ENCODE measurements around the gene L3MBTL3.
"Not testable (repeated sequence)": the region's sequence is repeated elsewhere in the genome, so short reads cannot be mapped to it uniquely, and the experiment has no call there.

L3MBTL3 gene

DNA sequence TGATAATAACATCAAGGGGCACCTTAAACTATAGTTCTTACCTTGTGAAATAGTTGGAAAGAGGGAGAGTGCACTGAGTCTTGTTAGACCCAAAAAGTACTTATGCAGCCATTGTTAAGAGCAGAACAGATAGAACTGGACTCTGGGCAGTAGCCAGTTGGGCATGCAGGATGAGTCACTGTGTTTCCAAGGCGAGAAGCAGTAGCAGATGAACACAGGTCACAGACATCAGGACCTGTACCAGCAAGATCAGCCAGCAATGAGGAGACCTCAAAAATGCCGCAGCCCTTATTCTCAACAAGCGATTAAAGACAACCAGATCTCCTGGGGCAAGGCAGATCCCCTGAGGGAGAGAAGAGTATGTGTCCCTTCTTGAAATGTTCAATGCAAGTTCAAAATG, 125.3 kb downstream of the L3MBTL3 start:
- DNase-seq: no peak

DNA sequence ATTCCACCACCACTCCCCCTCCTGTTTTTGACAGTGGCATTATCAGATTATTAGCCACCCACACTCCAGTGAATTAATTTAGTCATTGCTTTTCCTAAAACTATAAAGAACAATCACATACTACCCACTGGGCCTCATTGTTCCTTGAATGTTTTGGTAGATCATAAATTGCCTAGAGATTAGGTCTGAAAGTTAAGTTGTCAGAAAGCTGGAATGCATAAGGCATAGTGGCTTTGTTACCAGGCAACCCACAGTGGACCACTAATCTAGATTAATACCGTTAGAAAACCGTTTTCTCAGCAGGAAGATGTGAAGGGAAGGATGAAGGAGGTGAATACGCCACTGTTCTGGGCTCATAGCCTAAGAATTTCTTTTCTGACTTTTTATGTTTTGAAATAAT, 128.7 kb downstream of the L3MBTL3 start:
- no peak for DNase-seq

- no peak for DNase-seq
Observed at GRCh38 chr6:130148181-130148580, 129.8 kb downstream of the L3MBTL3 start.

DNA sequence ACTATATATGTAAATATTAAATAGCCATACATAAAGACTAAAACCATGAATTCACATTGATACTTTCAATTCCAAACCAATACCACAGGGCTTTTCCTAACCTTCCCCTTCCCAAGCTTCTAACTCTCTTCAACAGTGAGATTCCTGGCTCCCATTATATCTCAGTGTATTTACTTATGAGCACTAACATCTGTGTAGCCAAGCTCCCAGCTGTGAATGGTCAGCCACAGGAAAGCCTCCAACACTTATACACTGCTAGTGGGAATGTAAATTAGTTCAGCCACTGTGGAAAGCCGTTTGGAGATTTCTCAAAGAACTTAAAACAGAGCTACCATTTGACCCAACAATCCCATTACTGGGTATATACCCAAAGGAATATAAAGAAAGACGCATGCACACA, 130.6 kb downstream of the L3MBTL3 start:
- DNase-seq: not testable (repeated sequence)

- DNase-seq: no peak
Observed at GRCh38 chr6:130150906-130151305, 132.5 kb downstream of the L3MBTL3 start.

DNA sequence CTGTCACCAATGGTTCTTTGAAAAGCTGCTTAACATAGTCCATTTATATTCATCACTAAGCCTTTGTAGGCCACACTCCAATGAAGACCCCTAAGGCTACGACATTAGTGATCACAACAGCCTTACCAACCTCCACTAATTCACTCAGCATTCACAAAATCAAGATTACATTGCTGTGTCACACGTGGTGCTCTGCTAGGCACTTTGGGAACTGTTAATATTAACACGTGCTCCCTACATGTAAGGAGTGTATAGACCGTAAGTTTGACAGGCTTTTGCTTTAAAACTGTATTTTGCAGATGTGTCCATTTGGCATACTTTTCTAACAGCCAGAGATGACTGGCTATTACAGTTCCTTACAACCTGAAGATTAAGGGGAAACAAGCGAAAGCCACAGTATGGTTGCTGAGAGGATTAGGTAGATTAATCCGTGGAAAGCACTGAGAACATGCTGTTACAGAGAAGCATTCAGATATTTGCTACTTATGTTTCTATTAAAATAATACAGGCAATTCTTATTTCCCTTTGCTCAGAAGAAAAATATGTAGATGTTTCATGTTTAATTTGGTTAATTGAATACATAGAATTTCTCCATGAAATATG, 134.6 kb downstream of the L3MBTL3 start:
- no peak for DNase-seq

DNA sequence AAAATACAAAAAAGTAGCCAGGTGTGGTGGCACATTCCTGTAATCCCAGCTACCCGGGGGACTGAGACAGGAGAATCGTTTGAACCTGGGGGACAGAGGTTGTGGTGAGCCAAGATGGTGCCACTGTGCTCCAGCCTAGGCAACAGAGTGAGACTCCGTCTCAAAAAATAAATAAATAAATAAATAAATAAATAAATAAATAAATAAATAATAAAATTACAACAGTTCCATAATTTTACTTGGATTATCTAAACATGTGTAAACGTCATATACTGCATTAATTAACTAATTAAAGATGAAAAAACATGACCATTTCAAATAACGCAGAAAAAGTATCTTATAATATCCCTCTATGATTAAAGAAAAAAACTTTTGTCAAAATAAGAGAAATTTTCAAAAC, 138.5 kb downstream of the L3MBTL3 start:
- DNase-seq: no peak

- DNase-seq: no peak
Observed at GRCh38 chr6:130158056-130158455, 139.7 kb downstream of the L3MBTL3 start.

DNA sequence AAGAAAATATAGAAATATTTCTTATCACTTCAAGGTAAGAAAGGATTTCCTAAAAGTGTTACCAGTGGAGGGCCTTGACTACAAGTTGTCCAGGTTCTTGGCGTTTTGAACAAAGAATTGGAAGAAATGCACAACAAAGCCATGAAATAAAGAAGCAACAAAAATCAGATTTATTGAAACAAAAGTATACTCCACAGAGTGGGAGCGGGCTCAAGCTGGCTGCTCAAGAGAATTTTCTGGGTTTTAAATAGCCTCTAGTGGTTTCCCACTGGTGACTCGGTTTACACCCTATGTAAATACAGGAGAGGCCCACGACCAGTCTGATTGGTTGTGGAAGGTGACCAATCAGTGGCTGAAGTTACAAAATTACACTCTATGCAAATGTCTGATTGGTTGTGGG, 140.2 kb downstream of the L3MBTL3 start:
- no peak for DNase-seq

- DNase-seq: no peak
Observed at GRCh38 chr6:130159956-130160355, 141.6 kb downstream of the L3MBTL3 start.

DNA sequence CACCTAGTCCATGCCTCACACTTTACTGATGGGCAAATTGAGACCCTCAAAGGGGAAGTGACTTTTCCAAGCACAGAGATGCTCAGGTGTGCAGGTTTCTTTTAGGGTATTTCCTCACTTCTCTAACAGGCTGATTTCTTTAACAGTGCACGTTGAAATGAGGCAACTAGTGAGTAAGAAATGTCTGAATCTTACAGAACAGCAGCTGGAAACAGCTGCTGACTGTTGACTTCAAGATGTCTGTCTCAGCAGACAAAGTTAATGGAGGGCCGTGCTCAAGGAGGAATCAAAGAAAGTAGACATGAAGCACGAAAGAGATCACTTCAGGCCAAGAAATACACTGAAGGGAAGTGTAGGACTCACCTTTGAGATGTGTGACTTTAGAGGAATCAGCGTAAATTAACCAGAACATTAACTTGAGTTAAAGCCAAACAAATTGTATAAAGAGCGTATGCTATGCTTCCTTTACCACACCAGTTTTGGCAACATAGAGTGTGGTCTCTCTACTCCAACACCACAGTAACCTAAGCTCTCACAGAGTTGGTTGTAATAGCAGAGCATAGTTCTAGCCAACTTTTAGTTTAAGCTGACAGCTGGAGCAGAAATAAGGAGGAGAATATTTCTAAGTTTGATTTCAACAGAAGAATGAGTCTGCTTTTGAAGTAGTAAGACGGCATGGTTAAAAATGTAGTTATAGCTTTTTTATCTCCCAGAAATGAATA, 143.5 kb downstream of the L3MBTL3 start:
- DNase-seq: no peak

- no peak for DNase-seq
Observed at GRCh38 chr6:130162421-130162820, 144.0 kb downstream of the L3MBTL3 start.

DNA sequence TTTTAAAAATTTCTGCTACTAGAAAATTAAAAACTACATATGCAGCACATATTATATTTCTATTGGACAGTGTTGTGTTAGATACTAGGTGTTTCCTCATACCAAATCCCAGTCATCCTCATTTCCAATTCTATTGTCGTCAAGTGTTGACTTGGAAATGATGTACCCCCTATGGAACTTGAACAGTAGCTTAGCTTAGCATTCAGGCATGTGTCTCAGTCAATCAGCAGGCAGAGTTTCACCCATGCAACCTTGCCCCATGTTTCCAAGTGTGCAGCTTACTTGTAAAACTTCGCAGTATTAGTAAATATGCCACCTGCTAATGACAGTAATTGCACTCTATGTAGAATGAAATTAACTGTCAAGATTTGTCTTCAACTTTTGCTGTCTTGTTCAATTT, 144.9 kb downstream of the L3MBTL3 start:
- DNase-seq: no peak

DNA sequence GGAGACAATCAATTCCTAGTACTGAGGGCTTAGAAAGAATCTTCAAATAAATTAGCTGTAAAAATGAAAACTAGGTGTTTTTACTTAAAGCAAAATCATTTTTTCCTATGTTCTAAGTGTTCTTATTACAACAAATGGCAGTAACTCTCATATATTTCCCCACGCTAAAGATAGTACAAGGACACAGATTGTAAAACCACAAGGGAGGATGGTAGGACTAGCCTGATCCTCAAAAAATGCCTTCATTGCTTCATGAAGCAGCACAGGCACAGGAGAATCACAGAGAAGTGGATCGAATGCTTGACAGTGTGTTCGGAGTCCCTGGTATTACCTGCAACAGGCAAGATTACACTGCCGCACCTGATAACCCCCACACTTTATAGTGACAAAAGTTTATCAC, 145.9 kb downstream of the L3MBTL3 start:
- DNase-seq: no peak

DNA sequence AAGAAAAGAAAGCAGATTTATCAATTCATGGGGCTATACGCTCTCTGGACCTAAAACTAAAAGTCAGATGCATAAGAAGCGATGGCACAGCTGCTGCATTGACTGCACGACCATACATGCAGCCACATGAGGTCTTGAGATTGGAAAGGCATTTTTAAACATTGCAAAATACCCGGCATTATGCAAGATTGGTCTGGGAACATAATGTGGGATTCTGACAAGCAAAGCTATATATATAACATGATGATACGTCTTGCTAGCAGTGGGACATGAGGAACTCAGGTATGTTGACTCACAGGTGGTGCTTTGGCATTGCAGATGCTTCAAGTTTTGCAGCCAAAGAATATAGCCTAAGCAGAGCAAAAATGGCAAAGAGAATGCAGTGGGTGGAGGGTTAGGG, 149.3 kb downstream of the L3MBTL3 start:
- DNase-seq: no peak

GRCh38 chr6:130170160-130170559, 151.8 kb downstream of the L3MBTL3 start:
- DNase-seq: not testable (repeated sequence)

- not testable (repeated sequence) for DNase-seq
Observed at GRCh38 chr6:130173377-130174004, 155.1 kb downstream of the L3MBTL3 start.

DNA sequence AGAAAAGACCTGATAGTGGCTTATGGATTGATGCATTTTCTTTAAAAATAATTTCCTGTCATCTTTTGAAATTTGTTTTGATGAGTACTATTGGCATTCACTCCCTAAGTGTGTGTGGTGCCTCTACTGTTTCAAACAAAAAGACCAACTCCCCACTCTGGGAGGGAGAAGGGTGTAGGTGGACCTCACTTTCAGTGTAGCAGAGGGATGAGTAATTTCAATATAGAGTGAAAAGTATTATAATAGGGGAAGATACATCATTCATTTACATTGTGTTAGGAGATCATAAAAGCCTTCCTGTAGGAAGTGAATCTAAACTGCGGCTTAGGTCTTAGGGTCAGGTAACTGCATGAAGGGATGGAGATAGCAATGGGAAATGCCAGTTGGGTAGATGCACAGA, 158.0 kb downstream of the L3MBTL3 start:
- DNase-seq: no peak

DNA sequence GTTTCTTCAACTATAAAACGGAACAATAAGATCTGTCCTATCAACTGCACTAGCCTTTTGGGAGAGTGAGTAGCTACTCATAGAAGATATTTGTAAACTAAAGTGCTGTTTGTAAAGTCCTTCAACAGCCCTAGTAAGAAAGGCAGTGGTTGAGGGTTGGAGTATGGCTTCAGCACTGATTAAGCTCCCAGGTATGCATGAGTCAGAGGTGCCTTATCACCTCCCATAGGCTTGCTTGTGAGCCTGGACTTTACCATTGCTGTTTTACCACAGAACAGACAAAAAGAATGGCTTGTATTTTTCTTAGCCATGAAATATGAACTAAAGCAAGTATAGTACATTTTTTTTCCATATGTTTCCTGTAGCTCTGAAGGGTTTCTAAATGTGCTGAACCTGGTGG, 160.3 kb downstream of the L3MBTL3 start:
- DNase-seq: no peak

- DNase-seq: no peak
Observed at GRCh38 chr6:130182466-130182865, 164.1 kb downstream of the L3MBTL3 start.

DNA sequence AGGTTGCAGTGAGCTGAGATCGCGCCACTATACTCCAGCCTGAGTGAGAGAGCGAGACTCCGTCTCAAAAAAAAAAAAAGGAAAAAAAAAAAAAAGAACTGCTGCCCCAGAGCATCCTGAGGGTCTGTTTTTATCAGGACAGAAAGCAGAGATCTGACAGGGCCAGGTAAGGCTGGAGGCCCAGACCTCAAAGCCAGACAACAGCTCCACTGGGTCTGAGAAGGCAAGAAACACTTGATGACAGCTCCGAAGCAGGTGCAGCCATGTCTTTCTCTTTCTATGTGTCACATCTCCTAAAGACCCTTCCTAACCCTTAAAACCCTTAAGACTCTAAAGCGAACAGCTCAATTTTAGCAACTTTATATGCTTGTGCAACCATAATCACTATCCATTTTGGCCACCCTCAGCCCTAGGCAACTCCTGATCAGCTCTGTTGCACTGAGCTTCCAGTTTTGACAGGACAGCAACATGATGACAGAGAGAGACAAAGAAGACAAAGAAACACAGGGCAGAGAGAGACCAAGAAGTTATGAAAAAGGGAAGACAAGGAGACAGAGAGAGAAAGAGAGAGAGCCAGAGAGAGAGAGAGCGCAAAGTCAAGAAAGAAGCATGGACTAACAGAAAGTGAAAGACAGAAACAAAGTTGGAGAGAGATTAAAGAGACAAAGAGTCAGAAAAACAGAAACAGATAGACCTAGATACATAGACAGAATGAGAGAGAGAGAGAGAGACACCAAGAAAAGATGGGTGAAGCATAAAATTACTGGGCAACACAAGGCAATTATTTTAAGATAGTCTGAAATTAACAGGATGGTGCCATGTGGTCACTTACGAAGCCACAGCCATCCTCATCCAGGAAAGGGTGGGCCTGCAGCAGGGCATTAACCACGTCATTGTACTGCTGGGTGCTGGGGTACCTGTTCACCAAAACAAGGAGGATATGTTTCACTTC, 165.2 kb downstream of the L3MBTL3 start:
- DNase-seq: no peak

- no peak for DNase-seq
Observed at GRCh38 chr6:130185658-130186057, 167.3 kb downstream of the L3MBTL3 start.
